HG03097 (cell line): Measurements from ENCODE around the gene H6PD.
"Not testable (repeated sequence)": the region's sequence is repeated elsewhere in the genome, so short reads cannot be mapped to it uniquely, and the experiment has no call there.

Experiments used
- ATAC-seq: cut with Tn5 transposase; IDR thresholded peaks from one replicate; pipeline ENCODE4 v1.9.1; 2021; ENCODE audit not compliant: unreplicated experiment, low FRiP score

Gene H6PD

GRCh38 chr1:9293533-9294404, 59.2 kb downstream of the H6PD start:
- ATAC-seq = no peak

- no peak for ATAC-seq
These were observed 59.8 kb downstream of the H6PD start for GRCh38 chr1:9294405-9294773.

GRCh38 chr1:9294910-9295636, 60.5 kb downstream of the H6PD start:
- ATAC-seq = no peak

- ATAC-seq = no peak
These were observed 61.3 kb downstream of the H6PD start for GRCh38 chr1:9295884-9296283.

GRCh38 chr1:9296850-9297249, 62.3 kb downstream of the H6PD start:
- ATAC-seq = no peak

GRCh38 chr1:9297831-9298230, 63.3 kb downstream of the H6PD start:
- ATAC-seq = no peak

GRCh38 chr1:9298282-9298681, 63.7 kb downstream of the H6PD start:
- no peak for ATAC-seq

- ATAC-seq = not testable (repeated sequence)
These were observed 65.3 kb downstream of the H6PD start for GRCh38 chr1:9299571-9300541.

GRCh38 chr1:9300573-9300972, 66.0 kb downstream of the H6PD start:
- ATAC-seq = no peak

GRCh38 chr1:9302745-9303524, 68.4 kb downstream of the H6PD start:
- no peak for ATAC-seq

- no peak for ATAC-seq
These were observed 69.3 kb downstream of the H6PD start for GRCh38 chr1:9303916-9304315.

- no peak for ATAC-seq
These were observed 70.6 kb downstream of the H6PD start for GRCh38 chr1:9305216-9305615.

- ATAC-seq = no peak
These were observed 71.4 kb downstream of the H6PD start for GRCh38 chr1:9306006-9306405.

- no peak for ATAC-seq
These were observed 72.7 kb downstream of the H6PD start for GRCh38 chr1:9307303-9307702.

- no peak for ATAC-seq
These were observed 73.7 kb downstream of the H6PD start for GRCh38 chr1:9308236-9308785.

GRCh38 chr1:9309080-9309479, 74.5 kb downstream of the H6PD start:
- ATAC-seq = no peak

- no peak for ATAC-seq
These were observed 75.4 kb downstream of the H6PD start for GRCh38 chr1:9309991-9310390.

GRCh38 chr1:9311029-9311428, 76.5 kb downstream of the H6PD start:
- no peak for ATAC-seq

GRCh38 chr1:9311479-9311878, 76.9 kb downstream of the H6PD start:
- ATAC-seq = no peak
